C1 segment of cervical spinal cord (tissue), 14 donors: Measurements from ENCODE around the gene TMPRSS7.

Experiments used
- DNase-seq, 14 donors: peaks; one replicate each; lab custom pipeline; 2025; lab: John Stamatoyannopoulos, UW

Gene TMPRSS7

DNA sequence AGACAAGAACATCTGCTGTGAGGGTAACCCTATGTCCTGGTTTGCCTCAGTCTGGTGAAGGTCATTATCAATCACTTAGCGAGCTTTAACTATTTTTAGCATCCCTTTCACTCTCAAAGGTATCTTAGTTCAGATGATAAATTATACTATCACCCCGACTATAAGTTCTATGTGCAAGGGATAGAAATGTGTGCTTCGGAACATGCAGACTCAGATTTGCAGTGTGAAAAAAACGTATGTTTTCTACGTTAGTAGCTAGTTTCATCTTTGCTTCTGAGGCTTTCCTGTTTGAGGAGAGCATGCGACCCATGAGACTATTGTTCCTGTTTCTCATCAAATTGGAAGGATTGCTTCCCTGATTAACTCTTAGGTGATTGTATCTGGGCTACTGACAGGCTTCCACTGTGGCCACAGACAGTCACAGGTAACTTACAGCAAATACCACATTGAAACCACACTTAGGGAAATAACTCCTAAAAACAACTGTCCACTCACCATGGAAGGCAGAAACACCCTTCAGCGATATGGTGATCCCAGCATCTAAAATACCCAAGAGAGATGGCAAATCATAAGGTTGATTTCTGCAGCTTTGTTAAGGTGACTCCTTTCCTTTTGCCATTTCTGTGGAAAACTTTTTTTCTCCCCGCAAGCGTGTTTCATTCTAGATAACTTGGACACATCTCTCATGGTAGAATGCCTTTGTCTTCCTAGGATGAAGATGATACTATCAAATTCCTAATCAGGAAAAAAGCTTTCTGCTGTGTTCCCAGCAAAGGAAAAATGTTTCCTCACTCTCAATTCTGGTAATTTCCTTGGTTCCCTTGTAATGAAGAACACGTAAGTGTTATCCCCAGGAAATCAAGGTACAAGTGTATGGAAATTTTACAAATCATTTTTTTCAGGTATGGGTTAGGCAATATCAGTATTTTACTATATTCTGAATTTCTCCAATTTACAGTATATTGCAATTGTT is 93.3 kb downstream of the TMPRSS7 start:
- no peak for DNase-seq

DNA sequence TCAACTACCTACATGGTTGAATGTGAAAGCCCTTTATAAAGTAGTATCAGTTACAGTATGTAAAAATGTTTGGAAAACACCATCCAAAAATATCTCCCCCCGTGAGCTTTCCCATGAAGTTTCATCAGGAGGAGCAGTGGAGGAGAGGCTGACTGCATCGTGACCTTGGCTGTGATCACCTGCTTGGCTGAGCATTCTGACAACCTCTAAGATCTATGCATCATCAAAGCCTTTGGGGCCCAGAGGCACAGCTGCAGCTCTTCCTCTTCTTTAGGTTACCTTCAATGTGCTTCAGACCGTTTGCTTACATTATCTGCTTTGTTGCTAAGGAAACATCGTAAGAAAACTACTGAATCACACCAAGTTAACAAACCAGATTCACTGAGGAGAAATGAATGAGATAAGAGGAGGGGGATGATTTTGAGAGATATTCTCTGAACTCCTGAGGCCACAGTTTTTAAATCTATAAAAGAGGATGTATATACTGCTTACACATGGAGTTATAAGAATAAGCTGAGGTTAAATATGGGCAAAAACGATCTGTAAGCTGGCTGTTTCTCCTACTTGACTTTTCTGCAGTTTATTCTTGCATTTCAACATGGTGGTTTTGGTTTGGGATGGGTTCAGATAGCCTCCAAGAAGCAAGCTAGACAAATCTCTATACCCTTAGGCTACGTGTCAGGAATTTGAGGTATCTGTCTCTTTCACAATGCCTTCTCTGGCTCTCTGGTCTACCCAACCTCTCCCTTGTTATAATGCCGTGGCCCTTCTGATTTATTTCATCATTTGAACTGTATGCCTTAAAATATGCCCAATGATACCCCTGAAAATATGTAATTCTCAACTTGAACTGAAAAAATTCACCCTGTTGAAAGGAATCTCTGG is 94.5 kb downstream of the TMPRSS7 start:
- DNase-seq = no peak

DNA sequence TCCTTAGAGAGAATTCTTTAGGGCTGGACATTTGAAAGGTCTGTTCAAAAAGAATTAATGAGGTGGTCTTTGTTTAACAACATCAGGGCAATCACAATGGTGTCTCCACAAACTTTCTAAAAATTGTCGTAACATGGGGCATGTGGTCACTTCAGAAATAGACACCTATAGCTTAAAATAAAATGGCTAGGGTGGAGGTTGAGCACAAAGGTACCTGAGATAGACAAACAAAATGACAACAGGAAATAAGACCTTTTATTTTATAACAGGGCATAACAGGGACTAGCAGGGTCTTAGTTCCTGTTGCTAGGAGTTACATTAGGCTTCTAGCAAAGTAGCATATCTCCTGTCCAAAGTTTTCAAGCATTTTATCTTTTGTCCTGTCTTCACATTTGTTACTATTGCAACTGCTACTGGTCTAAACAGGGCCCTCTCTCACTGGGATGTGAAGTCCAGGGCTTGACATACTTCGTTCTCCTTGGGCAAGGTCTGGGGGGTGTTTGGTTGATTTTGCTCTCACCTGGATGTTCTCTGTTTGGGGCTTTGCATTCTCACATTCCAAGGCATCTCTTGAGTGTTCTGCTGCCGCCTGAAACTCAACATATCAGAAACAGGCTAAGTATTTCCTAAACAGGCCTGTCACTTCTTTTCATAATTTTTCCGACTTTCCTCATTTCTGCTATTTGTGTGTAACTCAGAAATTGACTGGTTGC is 95.5 kb downstream of the TMPRSS7 start:
- DNase-seq = no peak

DNA sequence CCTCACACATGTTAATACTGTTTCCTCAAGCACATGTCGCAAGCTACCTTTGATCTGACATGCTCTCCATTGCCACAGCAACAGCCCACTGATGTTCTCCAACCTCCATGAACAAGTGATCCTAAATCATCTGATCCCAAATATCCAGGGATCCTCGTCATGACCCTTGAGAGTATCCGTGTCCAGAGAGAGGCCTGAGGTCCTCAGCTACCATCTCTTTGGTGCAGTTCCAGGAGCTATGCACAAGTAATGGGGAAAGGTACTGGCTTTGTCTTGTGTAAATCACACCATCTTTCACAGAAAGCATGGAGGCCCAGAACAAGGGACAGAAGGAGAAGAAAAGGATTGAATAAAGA is 96.1 kb downstream of the TMPRSS7 start:
- no peak for DNase-seq
